GM18909 (cell line): Measurements from ENCODE around the gene RERE.
"Not testable (repeated sequence)": the region's sequence is repeated elsewhere in the genome, so short reads cannot be mapped to it uniquely, and the experiment has no call there.

Experiments
- ATAC-seq: cut with Tn5 transposase; IDR thresholded peaks from one replicate; pipeline ENCODE4 v1.9.1; 2021; ENCODE audit warnings: mild to moderate bottlenecking; ENCODE audit not compliant: unreplicated experiment, poor library complexity

RERE gene

GRCh38 chr1:8593292-8593691, 224.1 kb downstream of the RERE start:
- not testable (repeated sequence) for ATAC-seq

GRCh38 chr1:8591569-8591968, 225.9 kb downstream of the RERE start:
- ATAC-seq: no peak

- ATAC-seq: no peak
Observed at GRCh38 chr1:8590721-8591351, 226.6 kb downstream of the RERE start.

GRCh38 chr1:8589571-8589970, 227.9 kb downstream of the RERE start:
- no peak for ATAC-seq

DNA sequence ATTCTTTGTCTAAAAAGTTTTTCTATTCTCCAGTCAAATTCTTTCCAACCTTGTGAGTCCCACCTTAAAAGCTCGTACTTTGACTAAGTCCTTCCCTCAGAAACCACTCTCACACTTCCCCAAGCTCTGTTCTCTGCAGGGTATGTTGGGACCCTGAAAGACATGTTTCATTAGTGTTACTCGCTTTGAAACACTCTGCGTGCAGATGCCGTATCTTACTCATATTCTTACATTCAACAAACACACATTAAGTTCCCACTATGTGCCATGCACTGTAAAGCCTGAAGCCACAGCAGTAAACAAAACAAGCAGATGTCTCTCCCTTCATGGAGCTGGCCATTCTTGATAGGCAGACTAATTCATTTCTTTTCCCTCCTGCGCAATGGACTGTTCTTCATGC, 229.7 kb downstream of the RERE start:
- ATAC-seq: no peak

DNA sequence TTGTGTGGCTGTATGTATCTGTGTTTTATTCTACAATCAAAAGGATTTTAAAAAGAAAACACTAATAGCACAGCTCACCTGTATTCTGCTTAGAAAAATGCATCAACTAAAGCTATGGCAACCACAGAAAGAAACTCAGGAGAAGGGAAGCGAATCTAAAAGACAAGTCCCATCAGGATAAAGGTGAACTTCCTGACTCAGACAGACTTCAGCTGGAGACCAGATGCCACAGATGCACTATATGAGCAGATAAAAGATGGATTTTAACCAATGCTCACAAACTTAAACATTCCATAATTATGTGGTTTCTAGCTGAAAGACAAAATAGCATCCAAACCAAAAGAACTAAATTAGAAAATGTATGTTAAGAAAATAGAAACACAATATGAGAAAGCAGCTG, 231.0 kb downstream of the RERE start:
- ATAC-seq: no peak

GRCh38 chr1:8584316-8584715, 233.1 kb downstream of the RERE start:
- ATAC-seq: no peak

DNA sequence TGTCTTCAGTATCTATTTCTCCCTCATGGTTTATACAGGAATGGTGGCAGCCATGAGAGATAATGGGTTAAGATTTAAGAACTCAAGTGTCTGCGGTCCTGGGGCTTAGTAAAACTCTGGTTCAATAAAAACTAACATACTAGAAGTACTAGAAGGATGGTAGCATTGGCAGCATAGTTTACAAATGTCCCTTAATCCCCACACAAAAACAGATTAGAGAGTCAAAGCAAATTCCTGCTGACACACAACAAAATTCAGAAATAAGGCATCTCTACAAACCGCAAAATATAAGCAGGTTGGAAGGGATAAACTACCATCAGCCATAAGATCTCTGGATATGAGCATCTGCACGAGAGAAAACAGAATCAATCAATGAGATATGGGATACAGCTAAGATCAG, 234.4 kb downstream of the RERE start:
- no peak for ATAC-seq

DNA sequence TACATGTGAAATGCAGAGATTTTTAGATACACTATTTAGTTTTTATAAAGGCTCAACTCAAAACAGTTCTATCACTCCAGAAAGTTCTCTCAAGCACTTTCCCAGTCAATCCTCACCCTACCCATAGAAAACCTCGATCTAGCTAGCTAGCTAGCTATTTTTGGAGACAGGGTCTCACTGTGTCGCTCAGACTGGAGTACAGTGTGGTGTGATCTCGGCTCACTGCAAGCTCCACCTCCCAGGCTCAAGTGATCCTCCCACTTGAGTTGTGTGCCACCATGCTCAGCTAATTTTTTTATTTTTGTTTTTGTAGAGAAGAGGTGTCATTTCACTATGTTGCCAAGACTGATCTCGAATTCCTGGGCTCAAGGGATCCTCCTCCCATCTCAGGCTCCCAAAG, 236.9 kb downstream of the RERE start:
- ATAC-seq: no peak

DNA sequence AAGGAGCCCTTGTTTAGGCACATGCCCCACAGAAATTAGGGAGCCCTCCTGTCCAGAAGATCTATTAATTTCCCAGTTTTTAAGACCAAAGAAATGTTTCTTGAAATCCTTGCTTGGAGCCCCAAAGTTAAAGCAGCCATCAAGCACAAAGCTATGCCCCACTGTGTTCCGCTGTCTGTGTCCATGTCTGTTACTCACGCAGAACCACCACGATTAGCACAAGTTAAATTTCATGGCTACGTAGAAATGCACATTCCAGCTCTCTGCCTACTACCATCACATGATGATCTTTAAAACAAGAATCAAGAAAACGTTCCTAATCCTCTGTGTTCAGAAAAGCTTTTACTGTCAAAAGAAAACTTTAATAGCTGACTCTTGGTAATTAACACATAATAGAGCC, 238.5 kb downstream of the RERE start:
- no peak for ATAC-seq

- ATAC-seq: no peak
Observed at GRCh38 chr1:8578132-8578877, 239.1 kb downstream of the RERE start.

- ATAC-seq: no peak
Observed at GRCh38 chr1:8574985-8575384, 242.5 kb downstream of the RERE start.

DNA sequence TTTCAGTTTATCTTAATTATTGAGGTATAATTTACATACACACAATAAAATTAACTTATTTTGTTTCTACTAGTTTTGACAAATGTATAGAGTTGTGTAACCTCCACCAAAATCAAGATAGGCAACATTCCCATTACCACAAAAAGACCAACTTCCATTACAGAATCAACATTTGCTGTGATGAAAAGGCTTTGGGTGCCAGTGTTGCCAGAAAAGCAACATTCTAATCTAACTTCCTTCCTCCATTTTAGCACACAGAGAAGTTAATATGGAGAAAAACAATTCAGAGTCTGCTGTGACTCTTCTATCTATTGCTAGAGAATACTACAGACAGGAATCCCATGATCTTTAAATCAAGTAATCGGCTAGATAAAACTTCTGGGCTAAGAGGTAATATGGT, 245.3 kb downstream of the RERE start:
- ATAC-seq: no peak

GRCh38 chr1:8571200-8571984, 246.0 kb downstream of the RERE start:
- no peak for ATAC-seq

- no peak for ATAC-seq
Observed at GRCh38 chr1:8570465-8570864, 247.0 kb downstream of the RERE start.

GRCh38 chr1:8569242-8569641, 248.2 kb downstream of the RERE start:
- ATAC-seq: no peak

DNA sequence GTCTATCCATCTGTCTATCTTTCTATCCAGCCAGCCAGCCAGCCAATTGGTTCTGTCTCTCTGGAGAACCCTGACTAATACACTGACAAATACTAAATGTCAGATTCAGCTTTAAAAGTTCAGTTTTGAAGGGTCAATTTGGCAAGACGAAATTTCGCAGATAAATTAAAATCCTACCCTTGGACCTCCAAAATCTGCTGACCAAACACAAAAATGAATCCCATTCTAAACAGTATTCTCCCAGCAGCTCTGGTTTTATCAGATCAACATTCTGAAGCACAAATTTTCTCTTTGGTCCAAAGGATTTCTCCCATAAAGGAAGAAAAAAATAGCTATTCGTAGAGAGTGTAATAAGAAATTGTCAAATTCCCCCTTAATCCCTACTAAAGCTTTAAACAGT, 248.6 kb downstream of the RERE start:
- ATAC-seq: no peak

- no peak for ATAC-seq
Observed at GRCh38 chr1:8567146-8567545, 250.3 kb downstream of the RERE start.

GRCh38 chr1:8565802-8566201, 251.6 kb downstream of the RERE start:
- ATAC-seq: no peak

DNA sequence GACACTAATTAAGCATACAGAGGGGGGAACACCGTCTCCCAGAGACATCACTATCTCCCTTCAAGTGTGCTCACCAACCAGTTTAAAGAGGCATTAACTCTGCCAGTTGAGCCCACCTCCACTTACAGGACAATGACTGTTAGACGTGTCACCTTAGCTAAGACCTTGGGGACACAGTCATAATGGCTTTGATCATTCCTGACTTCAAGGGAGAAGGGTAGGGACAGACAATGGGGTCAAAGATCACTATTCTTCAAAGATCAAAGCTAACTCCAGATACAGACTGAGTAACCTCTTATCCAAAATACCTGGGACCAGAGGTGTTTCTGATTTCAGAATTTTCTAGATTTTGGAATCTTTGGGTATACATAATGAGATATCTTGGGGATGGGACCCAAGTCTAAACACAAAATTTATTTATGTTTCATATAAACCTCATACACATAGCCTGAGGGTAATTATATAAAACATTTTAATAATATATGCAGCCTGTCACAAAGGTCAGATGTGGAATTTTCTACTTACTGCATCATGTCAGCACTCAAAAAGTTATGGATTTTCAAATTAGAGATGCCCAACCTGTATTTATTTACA, 253.4 kb downstream of the RERE start:
- no peak for ATAC-seq
